Myocyte (in vitro differentiated cells): ENCODE measurements around the gene NT5C2. TPM values are rescaled to one million over a fixed set of nuclear protein-coding genes. Genes with fewer than 3 reads are reported as not detected.
A peak's percentile ranks its signal among the peaks of the same experiment; 100 is the strongest.
"Not testable (repeated sequence)": the region's sequence is repeated elsewhere in the genome, so short reads cannot be mapped to it uniquely, and the experiment has no call there.

Experiments
- DNase-seq: peaks from one replicate; pipeline ENCODE4 v3.0.0-alpha.2; 2012; ENCODE audit warnings: low read depth
- total RNA-seq: library from RNA; depleted of rRNA; stranded (reverse); fragments of >200 nt; gene quantifications from 2 replicates; pipeline ENCODE4 v1.2.3, GENCODE V29; 2014

The NT5C2 gene
- total RNA-seq, 1 donor from 2014 or later = 79.4 TPM

DNA sequence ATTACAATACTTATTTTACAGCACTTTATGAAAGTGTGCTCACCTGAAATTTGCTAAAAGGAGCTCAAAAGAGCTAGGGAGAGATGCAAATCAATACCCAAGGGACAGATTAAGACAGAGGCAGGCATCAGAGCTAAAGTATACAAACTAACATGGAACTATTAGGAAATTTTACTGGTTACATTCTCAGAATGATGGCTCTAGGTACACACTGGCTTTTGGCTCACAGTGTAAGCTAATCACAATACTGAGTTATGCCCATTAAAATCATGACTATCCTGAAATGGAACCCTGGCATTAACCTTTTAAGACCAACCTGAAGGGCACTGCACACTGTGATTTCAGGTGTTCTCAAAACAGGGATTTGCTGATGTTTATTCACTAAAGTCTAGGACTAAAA lies 98.1 kb downstream of the NT5C2 start:
- DNase-seq = no peak

DNA sequence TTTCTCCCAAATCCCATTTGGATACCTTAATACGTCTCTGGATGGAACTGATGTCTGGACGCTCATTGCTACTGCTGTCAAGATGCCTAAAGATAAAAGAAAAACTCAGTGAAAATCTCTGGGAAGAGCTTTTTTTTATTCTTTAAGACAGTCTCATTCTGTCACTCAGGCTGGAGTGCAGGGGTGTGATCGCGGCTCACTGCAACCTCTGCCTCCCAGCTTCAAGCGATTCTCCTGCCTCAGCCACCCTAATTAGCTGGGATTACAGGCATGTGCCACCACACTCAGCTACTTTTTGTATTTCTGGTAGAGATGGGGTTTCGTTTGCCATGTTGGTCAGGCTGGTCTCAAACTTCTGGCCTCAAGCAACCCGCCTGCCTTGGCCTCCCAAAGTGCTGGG lies 102.2 kb downstream of the NT5C2 start:
- no peak for DNase-seq

DNA sequence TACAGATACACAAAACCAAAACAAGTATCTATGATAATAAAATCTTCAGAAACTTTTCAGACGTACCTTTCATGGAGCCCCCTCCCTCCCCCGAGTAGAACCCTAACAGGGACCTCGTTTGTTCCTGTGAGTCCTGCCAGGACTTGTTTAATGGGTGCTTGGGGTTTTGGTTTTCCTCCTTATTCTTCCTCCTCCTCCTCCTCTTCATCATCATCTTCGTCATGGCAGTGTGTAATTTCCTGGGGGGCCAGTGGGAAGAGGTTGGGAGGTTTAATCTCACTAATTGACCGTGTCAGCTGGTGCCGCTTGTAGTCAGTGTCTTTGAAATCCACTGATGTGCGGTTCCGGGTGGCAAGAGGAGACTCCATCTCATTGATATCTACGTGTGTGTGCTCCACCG lies 103.6 kb downstream of the NT5C2 start:
- DNase-seq = no peak

DNA sequence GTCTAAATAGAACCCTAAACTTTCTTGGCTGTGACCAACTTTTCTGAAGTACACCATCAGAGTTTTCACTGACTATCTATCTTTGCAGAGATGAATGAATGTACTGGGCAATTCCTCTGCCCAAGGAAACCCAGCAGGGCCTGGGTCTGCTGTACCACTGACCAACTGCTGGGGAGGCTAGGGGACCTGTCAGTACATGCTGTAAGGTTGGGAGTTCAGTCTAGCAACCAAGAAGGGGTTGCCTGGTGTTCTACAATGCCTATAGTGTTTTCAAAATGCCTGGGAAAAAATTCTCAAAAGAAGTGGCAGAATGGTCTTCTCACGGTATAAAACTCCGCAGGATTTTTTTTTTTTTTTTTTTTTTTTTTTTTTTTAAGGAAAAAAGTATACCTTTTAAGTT lies 106.3 kb downstream of the NT5C2 start:
- no peak for DNase-seq

DNA sequence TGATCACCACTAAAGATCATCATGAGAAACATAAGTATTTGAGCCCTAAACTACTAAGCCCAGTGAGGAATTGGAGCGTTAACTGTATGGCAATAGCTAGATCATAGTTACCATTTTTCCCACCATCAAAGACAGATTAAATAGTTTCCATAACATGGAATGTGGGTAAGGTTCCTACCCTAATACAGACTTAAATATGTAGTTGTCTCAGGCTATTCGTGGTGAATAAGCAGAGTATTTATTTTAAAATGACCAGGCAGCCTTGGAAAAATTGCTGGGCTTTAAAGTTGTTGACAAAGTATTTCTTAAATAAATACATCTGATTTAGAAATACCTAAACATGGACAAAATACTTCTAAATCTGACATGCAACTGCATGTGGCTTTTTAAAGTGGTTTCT lies 106.8 kb downstream of the NT5C2 start:
- no peak for DNase-seq

DNA sequence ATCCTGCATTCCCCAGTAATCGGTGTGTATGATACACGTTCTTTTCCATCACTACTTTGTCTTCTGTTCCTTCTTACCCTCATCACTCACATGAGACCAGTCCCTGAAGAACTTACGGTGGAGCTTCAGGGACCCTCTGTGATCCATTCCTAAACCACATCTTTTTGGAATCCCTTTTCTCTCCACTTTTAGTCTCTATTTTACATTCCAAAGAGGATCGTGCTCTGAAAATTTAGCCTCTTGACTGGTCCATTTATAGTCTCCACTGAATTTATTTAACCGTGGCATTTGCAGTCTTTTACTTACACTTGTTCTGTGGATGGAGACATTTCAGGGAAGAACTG lies 109.1 kb downstream of the NT5C2 start:
- DNase-seq = no peak

DNA sequence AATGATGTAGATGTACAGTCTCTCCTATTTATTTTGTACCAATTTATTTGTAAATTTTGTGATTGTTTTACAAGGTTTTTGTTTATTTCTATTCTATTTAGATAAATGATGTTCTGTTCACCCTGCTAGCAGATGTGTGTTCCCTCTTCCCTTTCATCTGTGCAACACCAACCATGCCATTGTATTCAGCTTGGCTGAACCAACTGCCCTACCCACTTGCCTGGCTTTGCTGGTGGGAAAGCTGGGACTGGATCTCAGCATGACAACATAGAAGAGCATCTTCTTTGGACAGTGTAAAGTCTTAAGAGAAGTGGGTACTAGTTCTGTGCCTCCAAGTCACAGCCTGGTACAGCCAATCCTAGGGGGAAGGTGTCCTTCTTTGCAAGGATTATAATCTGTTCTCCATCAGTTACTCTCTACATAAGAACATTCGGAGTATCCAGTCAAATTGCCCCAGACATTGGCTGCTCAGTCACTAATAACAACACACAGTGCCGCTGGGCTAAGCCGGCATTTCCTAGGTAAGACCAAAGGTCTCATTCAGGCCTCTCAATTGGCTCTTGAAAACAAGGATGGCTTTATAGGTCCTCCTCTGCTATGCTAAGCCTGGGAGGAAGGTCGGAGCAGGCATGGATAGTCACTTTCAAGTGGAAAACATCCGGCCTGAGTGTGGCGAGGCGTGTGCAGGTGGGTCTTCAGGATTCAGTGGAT lies 109.7 kb downstream of the NT5C2 start:
- no peak for DNase-seq

DNA sequence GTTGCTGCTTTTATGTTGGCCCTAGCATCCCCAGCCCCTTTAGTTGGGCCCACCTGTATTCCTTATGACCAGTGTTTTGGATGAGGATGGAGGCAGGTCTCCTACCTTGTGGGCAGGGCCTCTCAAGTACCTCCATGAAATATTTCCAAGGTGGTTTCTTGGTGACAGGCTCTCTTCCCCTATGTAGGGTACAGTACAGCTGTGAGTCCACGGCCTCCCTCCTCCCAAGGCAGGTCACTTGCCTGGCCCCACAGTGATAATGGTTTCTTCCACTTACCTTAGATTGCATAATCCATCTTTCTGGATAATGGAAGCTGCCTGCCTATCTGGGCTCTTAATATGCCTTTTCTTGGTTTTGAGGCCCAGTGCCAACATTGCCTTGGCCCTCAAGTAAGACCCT lies 110.4 kb downstream of the NT5C2 start:
- DNase-seq = no peak

DNA sequence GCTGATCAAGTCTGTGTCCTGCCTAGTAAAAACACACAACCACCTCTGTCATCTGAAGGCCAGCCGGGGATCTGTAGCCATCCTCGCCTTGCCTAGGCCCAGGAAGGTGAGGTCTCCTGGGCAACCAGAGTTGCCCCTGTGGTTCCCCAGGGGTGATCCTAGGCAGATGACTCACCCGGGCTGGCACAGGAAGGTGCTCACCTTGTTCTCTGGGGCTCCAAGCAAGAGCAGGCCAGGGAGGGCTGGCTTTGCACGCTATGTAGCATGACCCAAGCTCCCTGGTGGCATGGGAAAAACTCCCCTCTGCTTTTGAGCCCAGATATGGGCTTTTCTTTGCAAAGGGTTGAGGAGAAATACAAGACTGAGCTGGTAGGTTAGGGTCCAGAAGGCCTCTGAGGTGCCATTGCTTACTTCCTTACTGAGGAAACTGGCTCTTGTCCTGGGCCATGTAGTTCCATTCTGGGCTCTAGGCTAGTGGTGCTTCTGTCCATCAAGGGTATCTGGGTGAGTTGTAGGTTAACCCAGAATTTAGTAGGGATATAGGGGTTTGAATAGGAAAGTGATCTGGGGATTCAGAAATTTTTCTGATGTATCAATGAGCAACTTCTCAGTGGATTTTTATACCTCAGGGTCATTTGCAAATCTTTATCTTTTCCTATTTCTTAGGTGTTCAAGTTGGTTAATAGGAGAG lies 112.0 kb downstream of the NT5C2 start:
- DNase-seq = no peak

DNA sequence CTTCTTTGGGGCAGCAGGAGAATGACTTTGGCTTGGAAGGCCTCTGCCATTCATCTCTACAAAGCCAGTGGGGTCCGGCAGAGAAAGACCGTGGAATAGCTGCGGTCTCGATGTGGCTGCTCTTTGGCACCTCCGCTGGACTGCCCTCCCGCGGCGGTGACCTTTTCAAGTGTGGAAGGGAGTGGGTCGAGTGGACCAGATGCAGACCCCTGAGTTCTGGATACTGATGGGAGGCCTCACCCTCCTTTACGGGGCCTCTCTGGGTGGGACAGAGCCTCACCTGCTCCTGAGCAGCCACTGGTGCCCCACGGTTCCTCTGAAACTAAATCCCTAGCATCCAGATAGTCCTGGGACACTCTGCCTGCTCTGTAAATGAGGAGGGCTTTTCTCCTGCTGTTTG lies 113.1 kb downstream of the NT5C2 start:
- DNase-seq = no peak

DNA sequence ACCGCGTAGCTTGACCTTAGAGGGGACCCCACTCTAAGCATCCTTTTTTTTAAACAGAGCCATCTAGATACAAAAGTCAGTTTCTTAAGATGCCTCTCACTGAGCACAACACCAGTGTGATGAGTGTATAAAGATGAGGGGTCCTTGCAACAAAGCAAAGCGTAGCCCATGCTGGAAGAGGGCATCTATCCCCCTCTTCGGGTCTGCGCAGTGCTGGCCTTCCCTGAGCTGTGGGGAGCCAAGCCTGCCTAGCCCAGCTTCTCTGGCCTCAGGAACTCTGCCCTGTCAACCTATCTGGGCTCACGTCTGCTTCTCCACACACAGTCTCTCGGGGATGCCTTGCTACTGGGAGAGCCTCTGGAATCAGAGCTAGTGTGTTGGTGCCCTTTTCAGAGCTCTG lies 114.0 kb downstream of the NT5C2 start:
- no peak for DNase-seq

DNA sequence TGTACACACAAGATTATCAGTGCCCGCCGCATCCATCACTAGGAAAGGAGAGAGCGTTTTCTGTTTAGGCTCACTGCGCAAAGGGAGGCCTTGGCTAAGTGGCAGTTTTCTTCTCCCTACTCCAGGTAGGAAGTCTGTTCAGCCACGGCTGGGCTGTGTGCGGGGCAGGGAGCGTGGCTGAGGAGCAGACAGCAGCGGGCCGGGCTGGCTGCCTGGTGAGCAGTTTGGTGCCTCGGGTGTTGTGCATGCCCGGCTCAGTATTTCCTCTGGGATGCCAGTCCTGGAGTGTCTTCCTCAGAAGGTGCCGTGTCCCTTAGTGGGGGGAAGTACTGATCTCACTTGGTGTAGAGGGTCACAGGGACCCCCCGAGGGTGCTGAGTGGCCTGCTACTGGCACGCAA lies 114.4 kb downstream of the NT5C2 start:
- no peak for DNase-seq

DNA sequence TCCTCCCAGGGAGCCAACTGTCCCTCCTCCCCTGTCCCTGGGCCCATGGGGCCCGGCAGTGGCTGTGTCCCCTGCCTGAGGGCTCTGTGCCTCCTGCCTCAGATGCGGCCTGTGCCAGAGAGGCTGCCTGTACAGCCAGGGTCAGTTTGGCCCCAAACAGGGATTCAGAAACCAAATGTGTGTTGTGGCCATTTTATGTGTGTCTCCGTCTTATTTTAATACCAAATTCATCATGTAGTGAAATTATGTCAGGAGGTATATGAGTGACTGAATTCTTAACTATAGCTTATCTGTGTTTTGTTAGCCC lies 114.8 kb downstream of the NT5C2 start:
- no peak for DNase-seq

DNA sequence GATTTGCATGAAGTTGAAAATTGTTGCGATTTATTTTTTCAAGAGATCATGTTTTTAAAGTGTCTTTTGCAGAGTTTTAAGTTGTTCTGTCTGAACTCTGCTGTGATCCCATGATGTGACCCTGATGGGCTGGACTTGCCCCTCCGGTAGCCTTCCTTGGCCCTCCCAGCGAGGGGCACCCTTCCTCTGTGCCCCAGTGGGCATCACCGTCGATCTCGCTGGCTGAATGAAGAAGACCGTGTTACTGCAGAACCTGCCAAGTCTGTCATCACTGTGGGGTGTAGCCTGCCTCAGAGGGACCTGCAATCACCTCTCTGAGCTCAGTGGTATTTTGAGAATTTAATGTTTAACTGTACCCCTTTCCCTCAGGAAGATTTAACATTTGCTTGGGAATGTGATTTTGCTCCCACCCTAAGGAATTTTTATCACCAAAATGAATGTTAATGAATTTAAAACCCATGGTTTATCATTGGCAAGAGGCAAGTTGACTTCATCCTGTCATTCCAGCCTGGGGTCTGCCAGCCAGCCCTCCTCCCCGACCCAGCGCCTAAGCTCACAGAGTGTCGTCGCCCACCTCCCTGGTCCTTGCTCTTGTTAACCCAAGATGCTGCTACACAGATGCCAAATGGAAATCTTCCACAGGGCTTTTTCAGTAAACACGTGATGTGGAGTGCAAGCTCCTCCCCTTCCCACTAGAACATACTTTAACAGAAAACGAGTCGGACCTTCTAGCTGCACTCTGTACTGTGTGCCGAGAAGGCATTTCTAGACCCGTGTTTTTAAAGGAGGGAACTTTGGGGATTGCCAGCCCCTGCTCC lies 115.4 kb downstream of the NT5C2 start:
- no peak for DNase-seq

DNA sequence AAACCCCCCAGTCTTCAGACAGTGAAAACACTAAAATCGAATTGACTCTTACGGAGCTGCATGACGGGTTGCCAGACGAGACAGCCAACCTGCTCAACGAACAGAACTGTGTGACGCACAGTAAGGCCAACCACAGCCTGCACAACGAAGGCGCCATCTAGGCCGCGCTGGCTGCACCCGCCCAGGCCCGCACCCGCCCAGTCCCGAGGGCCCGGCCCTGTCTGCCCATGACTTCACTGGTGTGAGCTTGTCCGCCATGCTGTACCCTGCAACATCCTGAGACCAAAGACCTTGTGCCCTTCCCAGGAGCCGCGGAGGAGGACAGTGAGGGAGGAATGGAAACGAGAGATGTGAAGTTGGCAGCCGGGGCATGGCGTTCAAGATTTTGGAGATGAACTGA lies 116.1 kb downstream of the NT5C2 start:
- DNase-seq = no peak

DNA sequence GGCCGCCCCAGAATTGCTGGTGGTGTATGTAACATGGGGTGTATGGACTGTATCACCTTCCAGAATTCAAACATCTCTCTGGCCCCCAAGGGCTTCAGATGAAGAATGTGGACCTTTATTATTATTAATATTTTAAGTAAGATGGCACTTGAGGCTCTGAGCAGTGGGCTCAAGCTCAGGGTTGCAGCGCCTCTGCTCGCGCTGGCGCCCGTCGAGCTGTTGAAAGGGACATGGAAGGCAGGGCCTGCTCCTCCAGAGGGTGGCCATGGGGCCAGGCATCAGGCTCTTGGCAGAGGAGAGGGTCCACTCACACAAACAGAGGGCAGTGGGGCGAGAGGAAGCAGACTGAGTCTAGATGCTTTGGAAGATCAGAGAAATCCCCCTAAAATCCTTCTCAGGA lies 120.2 kb downstream of the NT5C2 start:
- no peak for DNase-seq

DNA sequence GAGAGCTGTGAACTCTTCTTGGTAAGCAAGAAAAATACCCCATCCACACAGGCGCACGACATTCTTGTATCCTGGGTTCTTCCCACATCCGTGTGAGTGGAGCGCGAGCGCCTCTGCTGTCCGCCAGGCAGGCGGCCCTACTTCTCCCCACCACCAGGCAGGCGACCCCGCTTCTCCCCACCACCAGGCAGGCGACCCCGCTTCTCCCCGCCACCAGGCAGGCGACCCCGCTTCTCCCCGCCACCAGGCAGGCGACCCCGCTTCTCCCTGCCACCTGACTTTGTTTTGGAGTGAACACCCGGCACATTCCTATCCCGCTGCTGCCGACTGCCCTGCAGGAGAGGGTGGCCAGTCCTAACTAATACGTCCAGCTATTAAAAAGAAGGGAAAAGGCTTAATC lies 120.8 kb downstream of the NT5C2 start:
- DNase-seq = no peak

DNA sequence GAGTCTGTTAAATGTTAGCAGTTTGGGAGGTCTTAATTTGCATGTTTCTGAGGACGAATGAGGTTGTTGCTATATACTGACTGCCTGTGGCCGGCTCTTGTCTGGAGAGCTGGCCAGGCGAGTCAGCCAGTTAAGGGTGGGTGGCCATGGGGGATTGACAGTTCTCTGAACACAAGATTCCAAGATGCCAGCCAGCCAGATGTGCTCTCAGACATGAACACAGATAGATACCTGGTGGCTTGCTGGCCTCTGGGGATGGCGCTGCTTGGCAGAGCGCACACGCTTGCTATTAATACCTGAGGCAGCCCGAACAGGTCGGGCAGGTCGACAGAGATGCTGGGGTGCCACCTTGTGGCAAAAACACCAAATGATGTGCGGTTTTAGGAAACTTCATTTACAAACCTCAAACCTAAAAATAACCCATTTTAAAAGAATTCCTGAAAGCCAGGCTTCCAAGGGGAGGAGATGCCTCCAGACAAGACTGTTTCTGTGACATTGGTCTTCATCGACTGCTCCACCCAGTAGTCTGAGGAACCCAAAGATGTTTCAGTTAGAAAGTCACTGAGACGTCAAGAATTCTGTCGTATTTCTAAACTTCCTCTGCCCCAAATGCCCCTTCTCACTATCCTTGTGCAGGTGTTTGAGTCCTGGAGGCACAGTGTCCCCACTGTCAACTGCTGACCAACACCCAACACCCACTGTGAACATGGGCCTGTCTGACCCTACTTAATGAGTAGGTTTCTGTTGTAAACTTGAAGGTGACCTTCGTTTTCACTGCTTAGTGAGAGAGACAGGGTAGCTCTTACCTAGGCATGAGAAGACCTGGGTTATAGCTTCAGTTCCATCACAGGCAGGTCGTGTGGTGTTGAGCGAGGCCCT lies 123.4 kb downstream of the NT5C2 start:
- peak; percentile 50 for DNase-seq

DNA sequence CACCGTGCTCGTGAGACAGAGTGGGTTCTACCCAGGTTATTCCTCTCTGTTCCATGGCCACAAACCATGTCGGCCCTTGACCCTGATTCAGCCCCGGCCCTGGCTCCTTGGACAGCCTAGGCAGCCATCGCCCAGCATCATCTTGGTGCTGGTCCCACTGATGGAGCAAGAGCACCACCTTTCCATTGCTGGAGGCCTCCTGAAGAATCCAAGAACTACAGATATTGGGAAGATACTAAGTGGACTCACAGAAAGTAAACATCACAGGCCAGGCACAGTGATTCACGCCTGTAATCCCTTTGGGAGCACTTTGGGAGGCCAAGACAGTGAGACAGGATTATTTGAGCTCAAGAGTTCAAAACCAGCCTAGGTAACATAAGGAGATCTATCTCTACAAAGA lies 125.1 kb downstream of the NT5C2 start:
- no peak for DNase-seq

DNA sequence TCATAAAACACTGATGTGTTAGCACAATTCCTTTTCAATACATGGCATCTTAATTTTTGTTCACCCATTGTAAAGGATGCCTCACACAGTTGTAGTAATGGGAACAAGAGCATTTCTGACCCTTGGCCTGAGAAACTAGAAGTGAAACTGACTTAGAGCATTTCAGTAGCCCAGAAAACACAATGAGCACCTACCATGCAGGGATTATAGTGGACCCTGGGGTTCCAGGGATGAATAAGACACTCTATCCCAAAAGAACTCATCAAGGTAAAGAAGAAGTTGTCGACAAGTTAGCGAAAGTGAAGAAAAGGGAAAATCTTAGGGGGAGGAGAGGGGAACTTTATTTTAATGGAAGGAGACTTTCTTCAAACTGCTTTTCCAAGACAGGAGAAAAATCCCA lies 125.6 kb downstream of the NT5C2 start:
- no peak for DNase-seq

DNA sequence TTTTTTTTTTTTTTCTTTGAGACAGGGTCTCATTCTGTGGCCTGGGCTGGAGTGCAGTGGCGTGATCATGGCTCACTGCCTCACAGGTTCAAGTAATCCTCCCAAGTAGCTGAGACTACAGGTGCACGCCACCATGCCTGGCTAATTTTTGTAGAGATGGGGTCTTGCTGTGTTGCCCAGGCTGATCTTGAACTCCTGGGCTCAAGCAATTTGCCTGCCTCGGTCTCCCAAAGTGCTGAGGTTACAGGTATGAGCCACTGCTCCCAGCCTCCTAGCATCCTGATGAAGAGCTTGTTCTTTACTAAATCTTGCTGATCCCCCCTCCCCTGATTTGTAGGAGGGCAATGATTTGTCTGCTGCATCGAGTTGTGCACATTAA lies 126.0 kb downstream of the NT5C2 start:
- DNase-seq = not testable (repeated sequence)
